IMR-90 (cell line): ENCODE results near the gene GTF2A2. TPM values are rescaled to one million over a fixed set of nuclear protein-coding genes. Genes with fewer than 3 reads are reported as not detected.

ENCODE experiments used
- ATAC-seq: fragments of 200-7000 bp; cut with Tn5 transposase; 2 replicates; pipeline ENCODE4 v1.9.1; 2020; ENCODE audit warnings: low read depth, mild to moderate bottlenecking, moderate library complexity
- BruUV-seq: library from RNA; stranded (reverse); fragments of 400-500 nt; replicated peaks from 2 replicates; lab custom pipeline; 2021; lab: Mats Ljungman, UMichigan
- CTCF ChIA-PET: fragments of 300-600 bp; formaldehyde crosslinking; extraction: SDS; loops from one replicate; lab custom pipeline; 2021; ENCODE audit warnings: antibody characterized with exemption; lab: Yijun Ruan, JAX
- POLR2A ChIA-PET: fragments of 300-600 bp; sonication (Branson Sonifier 250); formaldehyde crosslinking; loops from one replicate; lab custom pipeline; 2022; ENCODE audit warnings: antibody characterized with exemption; ENCODE audit not compliant: unreplicated experiment; lab: Charles Lee
- DNase-seq: peaks from one replicate; pipeline ENCODE4 v3.0.0; 2013
- H2AFZ ChIP-seq: replicated peaks from 2 replicates; pipeline ENCODE3; 2013; ENCODE audit warnings: low read length, mild to moderate bottlenecking; ENCODE audit not compliant: poor library complexity
- H2AK5ac ChIP-seq: 2 replicates; pipeline ENCODE4 v1.6.1; 2013; ENCODE audit warnings: low read depth, low read length, inconsistent platforms
- H2AK9ac ChIP-seq: replicated peaks from 2 replicates; pipeline ENCODE3; 2013; ENCODE audit warnings: mild to moderate bottlenecking, low read depth, low read length, moderate library complexity; ENCODE audit not compliant: poor library complexity
- H2BK120ac ChIP-seq: 2 replicates; pipeline ENCODE4 v1.6.1; 2013; ENCODE audit warnings: low read depth, low read length, inconsistent platforms
- H2BK15ac ChIP-seq: 3 replicates; pipeline ENCODE4 v1.6.1; 2013; ENCODE audit warnings: low read depth, low read length, inconsistent platforms
- H2BK20ac ChIP-seq: 2 replicates; pipeline ENCODE4 v1.6.1; 2013; ENCODE audit warnings: low read depth, mild to moderate bottlenecking, inconsistent platforms, low read length, moderate library complexity
- H2BK5ac ChIP-seq: 2 replicates; pipeline ENCODE4 v1.6.1; 2013; ENCODE audit warnings: mild to moderate bottlenecking, low read depth, low read length, inconsistent platforms; ENCODE audit not compliant: poor library complexity, severe bottlenecking
- H3K14ac ChIP-seq: replicated peaks from 2 replicates; pipeline ENCODE4 v1.6.1; 2013; ENCODE audit warnings: low read depth, low read length, inconsistent platforms
- H3K18ac ChIP-seq: 2 replicates; pipeline ENCODE4 v1.6.1; 2013; ENCODE audit warnings: low read depth, low read length, control low read depth
- H3K23ac ChIP-seq: 2 replicates; pipeline ENCODE4 v1.6.1; 2013; ENCODE audit warnings: low read depth, low read length, inconsistent platforms
- H3K27ac ChIP-seq: 2 replicates; pipeline ENCODE4 v1.5.1; 2013; ENCODE audit warnings: mild to moderate bottlenecking, control low read depth, low read length; ENCODE audit not compliant: insufficient read depth
- H3K27me3 ChIP-seq: 2 replicates; pipeline ENCODE4 v1.6.1; 2013; ENCODE audit warnings: low read length; ENCODE audit not compliant: control insufficient read depth, insufficient read depth
- H3K36me3 ChIP-seq: 2 replicates; pipeline ENCODE4 v1.6.1; 2013; ENCODE audit warnings: low read length, mixed read lengths; ENCODE audit not compliant: control insufficient read depth, insufficient read depth
- H3K4ac ChIP-seq: 2 replicates; pipeline ENCODE4 v1.6.1; 2013; ENCODE audit warnings: low read depth, low read length, inconsistent platforms
- H3K4me1 ChIP-seq: 2 replicates; pipeline ENCODE4 v1.6.1; 2013; ENCODE audit warnings: low read length, mixed read lengths; ENCODE audit not compliant: control insufficient read depth, insufficient read depth
- H3K4me2 ChIP-seq: 2 replicates; pipeline ENCODE4 v1.6.1; 2013; ENCODE audit warnings: low read depth, mild to moderate bottlenecking, control low read depth, low read length, moderate library complexity
- H3K4me3 ChIP-seq: 2 replicates; pipeline ENCODE4 v1.5.1; 2013; ENCODE audit warnings: low read depth, mild to moderate bottlenecking, control low read depth, low read length, moderate library complexity; ENCODE audit not compliant: insufficient read depth
- H3K56ac ChIP-seq: 2 replicates; pipeline ENCODE4 v1.6.1; 2013; ENCODE audit warnings: low read length, inconsistent platforms; ENCODE audit not compliant: insufficient read depth; ENCODE audit errors: extremely low read depth
- H3K79me1 ChIP-seq, 2 experiments: 2 replicates each; pipeline ENCODE4 v1.6.1; 2013; ENCODE audit warnings: low read length in 2 of 2, inconsistent platforms in 1 of 2, low read depth in 1 of 2
- H3K9ac ChIP-seq: 2 replicates; pipeline ENCODE4 v1.6.1; 2013; ENCODE audit warnings: low read depth, low read length, control low read depth
- H3K9me1 ChIP-seq: 2 replicates; pipeline ENCODE4 v1.6.1; 2013; ENCODE audit warnings: low read length, inconsistent platforms; ENCODE audit not compliant: insufficient read depth
- H3K9me3 ChIP-seq: 2 replicates; pipeline ENCODE4 v1.6.1; 2013; ENCODE audit warnings: low read length; ENCODE audit not compliant: control insufficient read depth, insufficient read depth
- H4K20me1 ChIP-seq: 2 replicates; pipeline ENCODE4 v1.6.1; 2013; ENCODE audit warnings: low read length, inconsistent platforms; ENCODE audit not compliant: insufficient read depth
- H4K5ac ChIP-seq: 2 replicates; pipeline ENCODE4 v1.6.1; 2013; ENCODE audit warnings: mild to moderate bottlenecking, low read depth, low read length, control low read depth
- H4K8ac ChIP-seq, 2 experiments: 2 replicates each; pipeline ENCODE4 v1.6.1; 2013; ENCODE audit warnings: low read depth in 2 of 2, low read length in 2 of 2, control low read depth in 1 of 2, inconsistent platforms in 1 of 2
- H4K91ac ChIP-seq: 2 replicates; pipeline ENCODE4 v1.6.1; 2013; ENCODE audit warnings: low read depth, low read length, inconsistent platforms; ENCODE audit not compliant: insufficient read depth
- BHLHE40 ChIP-seq: fragments of 150-350 bp; IDR thresholded peaks from 2 replicates; pipeline ENCODE4 v1.6.1; 2016; ENCODE audit warnings: mild to moderate bottlenecking, low read depth, low read length
- CEBPB ChIP-seq: IDR thresholded peaks from 2 replicates; pipeline ENCODE4 v1.6.1; 2012; ENCODE audit warnings: low read depth, low read length, improper control_type of control experiment
- CHD1 ChIP-seq: IDR thresholded peaks from 2 replicates; pipeline ENCODE4 v1.6.1; 2012; ENCODE audit warnings: low read depth, low read length, improper control_type of control experiment
- FOS ChIP-seq: fragments of 150-350 bp; IDR thresholded peaks from 2 replicates; pipeline ENCODE4 v1.6.1; 2016; ENCODE audit warnings: low read depth, low read length
- MAFK ChIP-seq: IDR thresholded peaks from 2 replicates; pipeline ENCODE4 v1.6.1; 2012; ENCODE audit warnings: low read depth, low read length, improper control_type of control experiment
- MAZ ChIP-seq: IDR thresholded peaks from 2 replicates; pipeline ENCODE4 v1.6.1; 2012; ENCODE audit warnings: low read depth, mild to moderate bottlenecking, low read length, improper control_type of control experiment, moderate library complexity, borderline replicate concordance
- MXI1 ChIP-seq: IDR thresholded peaks from 2 replicates; pipeline ENCODE4 v1.6.1; 2012; ENCODE audit warnings: low read depth, mild to moderate bottlenecking, low read length, moderate library complexity, borderline replicate concordance
- NFE2L2 ChIP-seq: fragments of 150-350 bp; IDR thresholded peaks from 2 replicates; pipeline ENCODE4 v1.6.1; 2016; ENCODE audit warnings: low read depth, mild to moderate bottlenecking, low read length
- POLR2A ChIP-seq: IDR thresholded peaks from 2 replicates; pipeline ENCODE4 v1.6.1; 2012; ENCODE audit warnings: mild to moderate bottlenecking, low read depth, low read length
- RAD21 ChIP-seq: IDR thresholded peaks from 2 replicates; pipeline ENCODE4 v1.6.1; 2012; ENCODE audit warnings: low read length, improper control_type of control experiment
- RCOR1 ChIP-seq: IDR thresholded peaks from 2 replicates; pipeline ENCODE4 v1.6.1; 2012; ENCODE audit warnings: mild to moderate bottlenecking, low read length, improper control_type of control experiment; ENCODE audit not compliant: insufficient replicate concordance
- RFX5 ChIP-seq: IDR thresholded peaks from 2 replicates; pipeline ENCODE4 v1.8.0; 2012; ENCODE audit warnings: low read depth, mild to moderate bottlenecking, low read length, moderate library complexity
- SMC3 ChIP-seq: fragments of 150-350 bp; IDR thresholded peaks from 2 replicates; pipeline ENCODE4 v1.6.1; 2016; ENCODE audit warnings: low read depth, mild to moderate bottlenecking, antibody characterized with exemption, low read length, moderate library complexity
- WGBS, 2 experiments: methylation state at CpG; one replicate each; pipeline versions ENCODE4 v1.1.5 to v1.1.7; 2013; ENCODE audit warnings: missing lambda C conversion rate in 2 of 2; ENCODE audit not compliant: insufficient read length in 1 of 2; ENCODE audit errors: extremely low coverage in 2 of 2; 5-methylcytosine and 5-hydroxymethylcytosine counted together
- dilution Hi-C: fragments of 300-500 bp; cut with HindIII; formaldehyde crosslinking; loops from one replicate; pipeline ENCODE4 v1.14.3; 2018; ENCODE audit warnings: low sequenced_read_pairs; ENCODE audit not compliant: unreplicated experiment
- in situ Hi-C: fragments of 300-500 bp; cut with MboI; formaldehyde crosslinking; loops from 3 replicates; pipeline ENCODE4 v1.14.3; 2019; ENCODE audit warnings: low sequenced_read_pairs, inconsistent platforms, mixed read lengths
- intact Hi-C: fragments of 100-400 bp; cut with micrococcal nuclease; formaldehyde crosslinking; loops from 2 replicates; pipeline ENCODE4 v1.10.0; 2022
- polyA plus RNA-seq, 3 experiments: library from polyadenylated mRNA; depleted of rRNA; stranded (reverse); fragments of >200 nt; gene quantifications; 2 replicates each; pipeline ENCODE4 v1.2.3, GENCODE V29; 2012; ENCODE audit warnings: low replicate concordance in 1 of 3
- total RNA-seq: library from RNA; depleted of rRNA; stranded (reverse); fragments of >200 nt; gene quantifications from 2 replicates; pipeline ENCODE4 v1.2.3, GENCODE V29; 2012
- TF ChIP-seq, protein P1 (sequence below): fragments of 150-350 bp; IDR thresholded peaks from 2 replicates; pipeline ENCODE4 v1.6.1; 2017; ENCODE audit warnings: mild to moderate bottlenecking, antibody characterized with exemption, low read length, low read depth
- TF ChIP-seq, protein P2 (sequence below): fragments of 150-350 bp; IDR thresholded peaks from 2 replicates; pipeline ENCODE4 v1.6.1; 2016; ENCODE audit warnings: low read depth, mild to moderate bottlenecking, low read length, moderate library complexity, borderline replicate concordance
- TF ChIP-seq, protein P3 (sequence below): conservative IDR thresholded peaks from 2 replicates; pipeline ENCODE4 v1.5.1; 2012; ENCODE audit warnings: mild to moderate bottlenecking, low read depth, low read length, improper control_type of control experiment

Gene GTF2A2
- total and polyA plus RNA-seq, 2 of the 4 experiments (the other 2 are of a cell fraction) = 10.2 to 29.9 TPM

DNA sequence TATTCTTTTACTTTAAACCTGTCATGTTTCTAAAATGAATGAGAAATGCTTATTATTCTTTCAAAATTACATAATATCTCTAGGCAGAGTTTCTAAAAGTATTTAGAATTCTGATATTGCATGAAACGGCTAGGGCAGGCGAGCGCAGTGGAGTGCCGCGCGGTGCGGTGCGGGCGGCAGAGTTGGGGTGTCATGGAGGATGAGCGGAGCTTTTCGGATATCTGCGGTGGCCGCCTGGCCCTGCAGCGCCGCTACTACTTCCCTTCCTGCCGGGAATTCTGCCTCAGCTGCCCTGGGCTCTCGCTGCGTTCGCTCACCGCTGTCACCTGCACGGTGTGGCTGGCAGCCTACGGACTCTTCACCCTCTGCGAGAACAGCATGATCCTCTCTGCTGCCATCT, 19.2 kb upstream of the GTF2A2 start:
- no peak overlapping the region for H4K91ac ChIP-seq
- H3K14ac ChIP-seq = no peak overlapping the region
- intact Hi-C loops (no loop called here), in situ Hi-C loops (loop anchor here (25.0 kb wide), 1 partner anchor 761 kb away; no protein-coding TSS in a partner anchor), dilution Hi-C loops (no loop called here)
- no peak overlapping the region for H2BK5ac ChIP-seq
- H3K27ac ChIP-seq = no peak overlapping the region
- no peak overlapping the region for H4K8ac ChIP-seq
- no peak overlapping the region for H2AFZ ChIP-seq
- H3K4me2 ChIP-seq = no peak overlapping the region
- H2AK9ac ChIP-seq = no peak overlapping the region
- no peaks in the 10 kb centered on the region for H3K9me3 ChIP-seq
- H2BK15ac ChIP-seq = no peak overlapping the region
- peaks cover 4% of the 10 kb centered on the region; the same call in 1 of the 2 replicates for H3K9me1 ChIP-seq
- peaks cover 49% of the 10 kb centered on the region for H3K36me3 ChIP-seq
- H3K4me3 ChIP-seq = no peak overlapping the region
- H3K23ac ChIP-seq = no peak overlapping the region
- H3K56ac ChIP-seq = no peak overlapping the region
- H3K9ac ChIP-seq = no peak overlapping the region
- H4K20me1 ChIP-seq = no peaks in the 10 kb centered on the region; the same call in 1 of the 2 replicates
- H2AK5ac ChIP-seq = no peak overlapping the region
- no peak overlapping the region for H2BK120ac ChIP-seq
- ChIA-PET CTCF (no interaction called here), POLR2A (no interaction called here)
- peaks cover 15 to 21% of the 10 kb centered on the region in 2 experiments for H3K79me1 ChIP-seq
- H3K4ac ChIP-seq = no peak overlapping the region
- no peaks in the 10 kb centered on the region for H3K27me3 ChIP-seq
- no peaks in the 10 kb centered on the region for H3K4me1 ChIP-seq
- no peak overlapping the region for H3K18ac ChIP-seq
- no peak overlapping the region for H4K5ac ChIP-seq
- 93% methylated on average over 11 of the region's 23 CpGs; no CpG with 5 or more reads in 1 of the 2 experiments for WGBS, 2 experiments
- H2BK20ac ChIP-seq = no peak overlapping the region
- DNase-seq (no peak), ATAC-seq (no peak)
- BruUV-seq = no TSS peak
- no peak for TF ChIP-seq RCOR1
- no peak for TF ChIP-seq NFE2L2
- TF ChIP-seq FOS = no peak
- TF ChIP-seq RAD21 = no peak
- TF ChIP-seq MAZ = no peak
- TF ChIP-seq, protein P1, sequence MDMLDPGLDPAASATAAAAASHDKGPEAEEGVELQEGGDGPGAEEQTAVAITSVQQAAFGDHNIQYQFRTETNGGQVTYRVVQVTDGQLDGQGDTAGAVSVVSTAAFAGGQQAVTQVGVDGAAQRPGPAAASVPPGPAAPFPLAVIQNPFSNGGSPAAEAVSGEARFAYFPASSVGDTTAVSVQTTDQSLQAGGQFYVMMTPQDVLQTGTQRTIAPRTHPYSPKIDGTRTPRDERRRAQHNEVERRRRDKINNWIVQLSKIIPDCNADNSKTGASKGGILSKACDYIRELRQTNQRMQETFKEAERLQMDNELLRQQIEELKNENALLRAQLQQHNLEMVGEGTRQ = no peak
- TF ChIP-seq BHLHE40 = no peak
- TF ChIP-seq RFX5 = no peak
- TF ChIP-seq CEBPB = no peak
- TF ChIP-seq, protein P2, sequence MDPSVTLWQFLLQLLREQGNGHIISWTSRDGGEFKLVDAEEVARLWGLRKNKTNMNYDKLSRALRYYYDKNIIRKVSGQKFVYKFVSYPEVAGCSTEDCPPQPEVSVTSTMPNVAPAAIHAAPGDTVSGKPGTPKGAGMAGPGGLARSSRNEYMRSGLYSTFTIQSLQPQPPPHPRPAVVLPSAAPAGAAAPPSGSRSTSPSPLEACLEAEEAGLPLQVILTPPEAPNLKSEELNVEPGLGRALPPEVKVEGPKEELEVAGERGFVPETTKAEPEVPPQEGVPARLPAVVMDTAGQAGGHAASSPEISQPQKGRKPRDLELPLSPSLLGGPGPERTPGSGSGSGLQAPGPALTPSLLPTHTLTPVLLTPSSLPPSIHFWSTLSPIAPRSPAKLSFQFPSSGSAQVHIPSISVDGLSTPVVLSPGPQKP = no peak
- no peak for TF ChIP-seq CHD1
- TF ChIP-seq SMC3 = no peak
- TF ChIP-seq, protein P3, sequence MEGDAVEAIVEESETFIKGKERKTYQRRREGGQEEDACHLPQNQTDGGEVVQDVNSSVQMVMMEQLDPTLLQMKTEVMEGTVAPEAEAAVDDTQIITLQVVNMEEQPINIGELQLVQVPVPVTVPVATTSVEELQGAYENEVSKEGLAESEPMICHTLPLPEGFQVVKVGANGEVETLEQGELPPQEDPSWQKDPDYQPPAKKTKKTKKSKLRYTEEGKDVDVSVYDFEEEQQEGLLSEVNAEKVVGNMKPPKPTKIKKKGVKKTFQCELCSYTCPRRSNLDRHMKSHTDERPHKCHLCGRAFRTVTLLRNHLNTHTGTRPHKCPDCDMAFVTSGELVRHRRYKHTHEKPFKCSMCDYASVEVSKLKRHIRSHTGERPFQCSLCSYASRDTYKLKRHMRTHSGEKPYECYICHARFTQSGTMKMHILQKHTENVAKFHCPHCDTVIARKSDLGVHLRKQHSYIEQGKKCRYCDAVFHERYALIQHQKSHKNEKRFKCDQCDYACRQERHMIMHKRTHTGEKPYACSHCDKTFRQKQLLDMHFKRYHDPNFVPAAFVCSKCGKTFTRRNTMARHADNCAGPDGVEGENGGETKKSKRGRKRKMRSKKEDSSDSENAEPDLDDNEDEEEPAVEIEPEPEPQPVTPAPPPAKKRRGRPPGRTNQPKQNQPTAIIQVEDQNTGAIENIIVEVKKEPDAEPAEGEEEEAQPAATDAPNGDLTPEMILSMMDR = no peak
- no peak for TF ChIP-seq POLR2A
- TF ChIP-seq MXI1 = no peak
- no peak for TF ChIP-seq MAFK
